Sigmoid colon (tissue), 7 donors: ENCODE measurements around the gene STIM2. TPM values are rescaled to one million over a fixed set of nuclear protein-coding genes. Genes with fewer than 3 reads are reported as not detected.
"Not testable (repeated sequence)": the region's sequence is repeated elsewhere in the genome, so short reads cannot be mapped to it uniquely, and the experiment has no call there.

ENCODE experiments used
- DNase-seq: peaks from one replicate; pipeline ENCODE4 v3.0.0-alpha.2; 2019
- H3K27ac ChIP-seq, 4 donors: fragments of 200-600 bp; sonication (generic); one replicate each; pipeline ENCODE4 v1.5.1; 2016 to 2019; ENCODE audit warnings: mild to moderate bottlenecking in 1 of 4
- H3K27me3 ChIP-seq, 3 donors: fragments of 200-600 bp; sonication (generic); one replicate each; pipeline ENCODE4 v1.5.1; 2019; ENCODE audit warnings: mild to moderate bottlenecking in 1 of 3
- H3K36me3 ChIP-seq, 4 donors: fragments of 200-600 bp; sonication (generic); one replicate each; pipeline ENCODE4 v1.5.1; 2016 to 2019
- H3K4me1 ChIP-seq, 4 donors: fragments of 200-600 bp; sonication (generic); one replicate each; pipeline ENCODE4 v1.5.1; 2017 to 2019
- H3K4me3 ChIP-seq, 4 donors: fragments of 200-600 bp; sonication (generic); one replicate each; pipeline ENCODE4 v1.5.1; 2017 to 2019; ENCODE audit warnings: mild to moderate bottlenecking in 2 of 4, moderate library complexity in 1 of 4
- H3K9me3 ChIP-seq, 4 donors: fragments of 200-600 bp in 3 of 4; sonication (generic) in 3 of 4; one replicate each; pipeline versions ENCODE4 v1.5.1 to v1.6.1; 2013 to 2019
- CTCF ChIP-seq, 4 experiments: fragments of 450-650 bp in 3 of 4; fragments of 200-600 bp in 1 of 4; IDR thresholded peaks; one replicate each; pipeline ENCODE4 v1.5.1; 2016 to 2019; ENCODE audit warnings: antibody characterized with exemption in 4 of 4, mild to moderate bottlenecking in 3 of 4, moderate library complexity in 2 of 4
- EP300 ChIP-seq, 4 donors: sonication (generic); formaldehyde crosslinking; IDR thresholded peaks; one replicate each; pipeline ENCODE4 v1.6.1; 2017; ENCODE audit warnings: antibody characterized with exemption in 4 of 4
- POLR2A ChIP-seq, 2 donors: fragments of 450-650 bp; IDR thresholded peaks; one replicate each; pipeline ENCODE4 v1.6.1; 2016; ENCODE audit warnings: antibody characterized with exemption in 2 of 2, mild to moderate bottlenecking in 2 of 2, moderate library complexity in 2 of 2
- POLR2AphosphoS5 ChIP-seq, 4 donors: sonication (generic); formaldehyde crosslinking; IDR thresholded peaks; one replicate each; pipeline ENCODE4 v1.6.1; 2017; ENCODE audit warnings: antibody characterized with exemption in 4 of 4
- WGBS, 2 donors: extraction: QIAGEN DNeasy Blood & Tissue Kit; methylation state at CpG; one replicate each; pipeline ENCODE4 v1.1.7; 2013; 5-methylcytosine and 5-hydroxymethylcytosine counted together
- intact Hi-C: fragments of 100-400 bp; cut with DNase I; formaldehyde crosslinking; loops from one replicate; pipeline ENCODE4 v1.15.1; 2023
- polyA plus RNA-seq, 3 donors: library from polyadenylated mRNA; stranded (reverse); fragments of 200-250 nt; gene quantifications; one replicate each; pipeline ENCODE4 v1.2.3, GENCODE V29; 2013
- total RNA-seq, 4 donors: library from RNA; depleted of rRNA; stranded (reverse); fragments of >200 nt; gene quantifications; one replicate each; pipeline ENCODE4 v1.1.0, GENCODE V29; 2016
- donor health status: healthy with polysubstance abuse.
- donor health status: Bipolar disorder and iron deficiency.
- donor health status: healthy.

STIM2 gene
- total and polyA plus RNA-seq, 7 donors = 3.0 to 16.8 (median 14.1) TPM

- 61 to 62% methylated on average over 11 of the region's 11 CpGs for WGBS, 2 donors
- Histone ChIP-seq H3K27me3 (no peaks in the 10 kb centered on the region), H3K27ac (no peak overlapping the region), H3K9me3 (peaks cover 0 to 6% (median 0%) of the 10 kb centered on the region in 4 donors), H3K36me3 (no peaks in the 10 kb centered on the region), H3K4me3 (no peak overlapping the region), H3K4me1 (no peaks in the 10 kb centered on the region)
- intact Hi-C loops = no loop called here
- no peak for TF ChIP-seq POLR2A (IDR thresholded peaks at IDR 0.05)
- no peak for TF ChIP-seq EP300 (IDR thresholded peaks at IDR 0.05)
- no peak for TF ChIP-seq POLR2AphosphoS5 (IDR thresholded peaks at IDR 0.05)
- TF ChIP-seq CTCF (IDR thresholded peaks at IDR 0.05) = no peak
- no peak for DNase-seq
Measured at GRCh38 chr4:26821677-26822503, 38.8 kb upstream of the STIM2 start.

- no peaks in the 10 kb centered on the region for H3K27me3 ChIP-seq
- WGBS, 2 donors = 30 to 75% methylated on average over 6 of the region's 6 CpGs
- no peak for DNase-seq
- H3K4me3 ChIP-seq = no peak overlapping the region
- TF ChIP-seq POLR2A (IDR thresholded peaks at IDR 0.05) = no peak
- no peaks in the 10 kb centered on the region for H3K36me3 ChIP-seq
- no peaks in the 10 kb centered on the region for H3K4me1 ChIP-seq
- no peak overlapping the region for H3K27ac ChIP-seq
- peaks cover 0 to 6% (median 0%) of the 10 kb centered on the region in 4 donors for H3K9me3 ChIP-seq
- intact Hi-C loops = no loop called here
Measured at GRCh38 chr4:26822546-26822945, 38.1 kb upstream of the STIM2 start.

GRCh38 chr4:26822974-26823373, 37.7 kb upstream of the STIM2 start:
- H3K36me3 ChIP-seq, DNase-seq, H3K27me3 ChIP-seq, H3K9me3 ChIP-seq, H3K4me3 ChIP-seq, H3K27ac ChIP-seq, H3K4me1 ChIP-seq, intact Hi-C loops: not testable (repeated sequence)
- WGBS, 2 donors = 92 to 94% methylated on average over 6 of the region's 6 CpGs

GRCh38 chr4:26823583-26823982, 37.1 kb upstream of the STIM2 start:
- 87 to 93% methylated on average over 3 of the region's 3 CpGs for WGBS, 2 donors
- no peak for DNase-seq
- Histone ChIP-seq H3K27ac (no peak overlapping the region), H3K4me3 (no peak overlapping the region), H3K4me1 (no peaks in the 10 kb centered on the region), H3K27me3 (no peaks in the 10 kb centered on the region), H3K9me3 (peaks cover 0 to 6% (median 0%) of the 10 kb centered on the region in 4 donors), H3K36me3 (no peaks in the 10 kb centered on the region)
- intact Hi-C loops = no loop called here
- TF ChIP-seq POLR2A (IDR thresholded peaks at IDR 0.05) (no peak), EP300 (IDR thresholded peaks at IDR 0.05) (no peak), CTCF (IDR thresholded peaks at IDR 0.05) (no peak)

GRCh38 chr4:26824667-26825066, 36.0 kb upstream of the STIM2 start:
- no peak for TF ChIP-seq POLR2A (IDR thresholded peaks at IDR 0.05)
- no peak for TF ChIP-seq EP300 (IDR thresholded peaks at IDR 0.05)
- no peak for TF ChIP-seq CTCF (IDR thresholded peaks at IDR 0.05)
- no peak for TF ChIP-seq POLR2AphosphoS5 (IDR thresholded peaks at IDR 0.05)
- Histone ChIP-seq H3K27me3 (no peaks in the 10 kb centered on the region), H3K27ac (no peak overlapping the region), H3K4me1 (no peaks in the 10 kb centered on the region), H3K36me3 (no peaks in the 10 kb centered on the region), H3K9me3 (peaks cover 0 to 6% (median 0%) of the 10 kb centered on the region in 4 donors), H3K4me3 (no peak overlapping the region)
- WGBS, 2 donors = 85 to 89% methylated on average over 2 of the region's 2 CpGs
- no peak for DNase-seq
- intact Hi-C loops = no loop called here

- 10 to 28% methylated on average over 9 of the region's 9 CpGs for WGBS, 2 donors
- TF ChIP-seq POLR2A (IDR thresholded peaks at IDR 0.05) (no peak), POLR2AphosphoS5 (IDR thresholded peaks at IDR 0.05) (no peak), CTCF (IDR thresholded peaks at IDR 0.05) (no peak), EP300 (IDR thresholded peaks at IDR 0.05) (no peak)
- no peaks in the 10 kb centered on the region for H3K4me1 ChIP-seq
- peaks cover 0 to 6% (median 0%) of the 10 kb centered on the region in 4 donors for H3K9me3 ChIP-seq
- no peaks in the 10 kb centered on the region for H3K27me3 ChIP-seq
- no peak overlapping the region for H3K4me3 ChIP-seq
- intact Hi-C loops = no loop called here
- H3K36me3 ChIP-seq = no peaks in the 10 kb centered on the region
- H3K27ac ChIP-seq = no peak overlapping the region
- DNase-seq = no peak
Measured at GRCh38 chr4:26826721-26827120, 33.9 kb upstream of the STIM2 start.

- H3K4me1 ChIP-seq, H3K27ac ChIP-seq, intact Hi-C loops, H3K9me3 ChIP-seq, H3K4me3 ChIP-seq, DNase-seq, H3K27me3 ChIP-seq, H3K36me3 ChIP-seq: not testable (repeated sequence)
- WGBS, 2 donors = 79 to 96% methylated on average over 6 of the region's 6 CpGs
Measured at GRCh38 chr4:26827336-26827735, 33.3 kb upstream of the STIM2 start.
